Thyroid gland (tissue), 4 donors: Measurements from ENCODE around the gene ACY1.

Experiments used
- CTCF ChIP-seq, 6 experiments: fragments of 200-600 bp in 3 of 6; fragments of 450-650 bp in 3 of 6; sonication (generic) in 3 of 6; IDR thresholded peaks; one replicate each; pipeline ENCODE4 v1.5.1; 2016 to 2019; ENCODE audit warnings: antibody characterized with exemption in 6 of 6, mild to moderate bottlenecking in 2 of 6, inconsistent platforms in 1 of 6, moderate library complexity in 1 of 6
- POLR2A ChIP-seq, 2 donors: fragments of 450-650 bp; IDR thresholded peaks; one replicate each; pipeline ENCODE4 v1.6.1; 2017; ENCODE audit warnings: antibody characterized with exemption in 2 of 2, mild to moderate bottlenecking in 2 of 2, moderate library complexity in 1 of 2

GRCh38 chr3:51961602-51962569 is 21.4 kb upstream of the ACY1 start:
- no peak for TF ChIP-seq CTCF (IDR thresholded peaks at IDR 0.05)
- TF ChIP-seq POLR2A (IDR thresholded peaks at IDR 0.05) = no peak
